ENCODE measurements around the gene EID2B. TPM values are rescaled to one million over a fixed set of nuclear protein-coding genes. Genes with fewer than 3 reads are reported as not detected.

The EID2B gene
- polyA plus RNA-seq, 2 donors = 0.57 to 0.80 TPM

- Histone ChIP-seq H3K36me3 (ENCODE audit: control insufficient read depth in 2 of 2, insufficient read depth in 2 of 2, low read length in 1 of 2) (no peaks in the 10 kb centered on the region), H3K27ac (ENCODE audit: low read depth in 2 of 2, low read length in 1 of 2) (no peak overlapping the region), H3K4me1 (ENCODE audit: control insufficient read depth in 2 of 2, insufficient read depth in 2 of 2, low read length in 1 of 2) (no peaks in the 10 kb centered on the region), H3K27me3 (ENCODE audit: control insufficient read depth in 1 of 2, insufficient read depth in 2 of 2, low read length in 2 of 2) (no peaks in the 10 kb centered on the region), H3K9me3 (ENCODE audit: control insufficient read depth in 2 of 2, insufficient read depth in 1 of 2, low read depth in 1 of 2, low read length in 1 of 2) (no peaks in the 10 kb centered on the region), H3K4me3 (ENCODE audit: low read depth in 1 of 2, low read length in 2 of 2) (no peak overlapping the region)
- WGBS, 2 donors = 59 to 61% methylated on average over 7 of the region's 7 CpGs
Measured at GRCh38 chr19:39553082-39553652, 20.5 kb upstream of the EID2B start.

DNA sequence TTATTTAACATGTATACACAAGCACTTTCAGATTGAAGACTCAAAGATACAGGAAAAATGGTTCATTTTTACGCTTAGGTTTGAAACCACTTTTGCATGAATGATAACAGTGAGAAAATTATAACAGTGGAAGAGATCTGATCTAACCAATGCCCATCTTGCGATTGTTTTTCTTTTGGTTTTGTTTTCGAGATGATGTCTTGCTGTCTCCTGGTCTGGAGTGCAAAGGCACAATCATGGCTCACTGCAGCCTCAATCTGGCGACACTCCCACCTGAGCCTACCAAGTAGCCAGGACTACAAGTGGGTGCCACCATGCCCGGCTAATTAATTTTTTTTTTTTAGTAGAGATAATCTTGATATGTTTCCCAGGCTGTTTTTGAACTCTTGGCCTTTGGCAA, 17.5 kb upstream of the EID2B start:
- Histone ChIP-seq H3K27me3 (ENCODE audit: control insufficient read depth in 1 of 2, insufficient read depth in 2 of 2, low read length in 2 of 2) (no peaks in the 10 kb centered on the region), H3K36me3 (ENCODE audit: control insufficient read depth in 2 of 2, insufficient read depth in 2 of 2, low read length in 1 of 2) (no peaks in the 10 kb centered on the region), H3K9me3 (ENCODE audit: control insufficient read depth in 2 of 2, insufficient read depth in 1 of 2, low read depth in 1 of 2, low read length in 1 of 2) (no peaks in the 10 kb centered on the region), H3K4me3 (ENCODE audit: low read depth in 1 of 2, low read length in 2 of 2) (no peak overlapping the region), H3K4me1 (ENCODE audit: control insufficient read depth in 2 of 2, insufficient read depth in 2 of 2, low read length in 1 of 2) (no peaks in the 10 kb centered on the region), H3K27ac (ENCODE audit: low read depth in 2 of 2, low read length in 1 of 2) (no peak overlapping the region)
- 75 to 79% methylated on average over 5 of the region's 5 CpGs for WGBS, 2 donors

DNA sequence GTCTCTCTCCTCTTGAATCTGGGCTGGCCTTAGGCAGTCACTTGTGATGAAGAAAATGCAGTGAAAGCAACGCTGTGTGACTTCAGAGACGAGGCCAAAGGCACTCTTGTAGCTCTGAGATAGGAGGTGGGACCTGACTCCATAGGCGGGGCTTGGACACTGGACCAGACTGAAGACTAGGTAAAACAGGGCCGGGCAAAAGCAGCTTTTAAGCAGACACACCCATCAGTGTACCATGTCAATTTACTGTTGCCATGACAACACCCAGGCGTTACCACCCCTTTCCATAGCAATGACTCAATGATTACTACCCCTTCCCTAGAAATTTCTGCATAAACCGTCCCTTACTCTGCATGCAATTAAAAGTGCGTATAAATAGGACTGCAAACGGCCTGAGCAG, 13.9 kb upstream of the EID2B start:
- Histone ChIP-seq H3K36me3 (ENCODE audit: control insufficient read depth in 2 of 2, insufficient read depth in 2 of 2, low read length in 1 of 2) (no peaks in the 10 kb centered on the region), H3K9me3 (ENCODE audit: control insufficient read depth in 2 of 2, insufficient read depth in 1 of 2, low read depth in 1 of 2, low read length in 1 of 2) (no peaks in the 10 kb centered on the region), H3K4me1 (ENCODE audit: control insufficient read depth in 2 of 2, insufficient read depth in 2 of 2, low read length in 1 of 2) (no peaks in the 10 kb centered on the region), H3K4me3 (ENCODE audit: low read depth in 1 of 2, low read length in 2 of 2) (no peak overlapping the region), H3K27me3 (ENCODE audit: control insufficient read depth in 1 of 2, insufficient read depth in 2 of 2, low read length in 2 of 2) (peaks cover 0 to 2% of the 10 kb centered on the region in 2 donors), H3K27ac (ENCODE audit: low read depth in 2 of 2, low read length in 1 of 2) (no peak overlapping the region)
- 46 to 48% methylated on average over 8 of the region's 8 CpGs for WGBS, 2 donors

DNA sequence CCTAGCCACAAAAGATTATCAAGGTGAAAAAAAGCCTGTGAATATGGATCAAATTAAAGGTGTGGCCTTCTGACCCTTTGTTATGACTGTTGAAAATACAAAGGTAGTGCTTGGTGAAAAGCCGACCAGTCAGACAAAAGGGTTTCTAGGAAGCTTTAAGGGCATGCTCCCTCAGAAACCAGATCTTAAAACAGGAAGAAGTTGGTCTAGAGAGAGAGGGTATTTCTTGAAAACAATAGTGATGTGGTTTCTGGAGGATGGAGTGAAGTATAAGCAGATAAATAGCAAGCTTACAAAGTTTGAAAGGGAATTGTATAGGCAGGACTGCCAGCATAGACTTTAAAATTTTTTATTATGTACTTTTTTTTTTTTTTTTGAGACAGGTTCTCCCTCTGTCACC, 12.3 kb upstream of the EID2B start:
- Histone ChIP-seq H3K4me3 (ENCODE audit: low read depth in 1 of 2, low read length in 2 of 2) (no peak overlapping the region), H3K4me1 (ENCODE audit: control insufficient read depth in 2 of 2, insufficient read depth in 2 of 2, low read length in 1 of 2) (no peaks in the 10 kb centered on the region), H3K9me3 (ENCODE audit: control insufficient read depth in 2 of 2, insufficient read depth in 1 of 2, low read depth in 1 of 2, low read length in 1 of 2) (no peaks in the 10 kb centered on the region), H3K27me3 (ENCODE audit: control insufficient read depth in 1 of 2, insufficient read depth in 2 of 2, low read length in 2 of 2) (peaks cover 0 to 2% of the 10 kb centered on the region in 2 donors), H3K36me3 (ENCODE audit: control insufficient read depth in 2 of 2, insufficient read depth in 2 of 2, low read length in 1 of 2) (no peaks in the 10 kb centered on the region), H3K27ac (ENCODE audit: low read depth in 2 of 2, low read length in 1 of 2) (no peak overlapping the region)
- 25 to 35% methylated on average over 1 of the region's 1 CpG for WGBS, 2 donors

GRCh38 chr19:39544226-39544903, 11.7 kb upstream of the EID2B start:
- Histone ChIP-seq H3K9me3 (ENCODE audit: control insufficient read depth in 2 of 2, insufficient read depth in 1 of 2, low read depth in 1 of 2, low read length in 1 of 2) (no peaks in the 10 kb centered on the region), H3K4me3 (ENCODE audit: low read depth in 1 of 2, low read length in 2 of 2) (no peak overlapping the region), H3K27ac (ENCODE audit: low read depth in 2 of 2, low read length in 1 of 2) (no peak overlapping the region), H3K4me1 (ENCODE audit: control insufficient read depth in 2 of 2, insufficient read depth in 2 of 2, low read length in 1 of 2) (no peaks in the 10 kb centered on the region), H3K27me3 (ENCODE audit: control insufficient read depth in 1 of 2, insufficient read depth in 2 of 2, low read length in 2 of 2) (peaks cover 0 to 2% of the 10 kb centered on the region in 2 donors), H3K36me3 (ENCODE audit: control insufficient read depth in 2 of 2, insufficient read depth in 2 of 2, low read length in 1 of 2) (no peaks in the 10 kb centered on the region)
- 76 to 80% methylated on average over 7 of the region's 7 CpGs for WGBS, 2 donors

GRCh38 chr19:39543477-39543857, 10.8 kb upstream of the EID2B start:
- no peaks in the 10 kb centered on the region for H3K4me1 ChIP-seq (ENCODE audit: control insufficient read depth in 2 of 2, insufficient read depth in 2 of 2, low read length in 1 of 2)
- no peak overlapping the region for H3K27ac ChIP-seq (ENCODE audit: low read depth in 2 of 2, low read length in 1 of 2)
- 74 to 77% methylated on average over 3 of the region's 3 CpGs for WGBS, 2 donors
- no peaks in the 10 kb centered on the region for H3K9me3 ChIP-seq (ENCODE audit: control insufficient read depth in 2 of 2, insufficient read depth in 1 of 2, low read depth in 1 of 2, low read length in 1 of 2)
- H3K27me3 ChIP-seq (ENCODE audit: control insufficient read depth in 1 of 2, insufficient read depth in 2 of 2, low read length in 2 of 2) = peaks cover 0 to 2% of the 10 kb centered on the region in 2 donors
- H3K36me3 ChIP-seq (ENCODE audit: control insufficient read depth in 2 of 2, insufficient read depth in 2 of 2, low read length in 1 of 2) = no peaks in the 10 kb centered on the region
- no peak overlapping the region for H3K4me3 ChIP-seq (ENCODE audit: low read depth in 1 of 2, low read length in 2 of 2)

DNA sequence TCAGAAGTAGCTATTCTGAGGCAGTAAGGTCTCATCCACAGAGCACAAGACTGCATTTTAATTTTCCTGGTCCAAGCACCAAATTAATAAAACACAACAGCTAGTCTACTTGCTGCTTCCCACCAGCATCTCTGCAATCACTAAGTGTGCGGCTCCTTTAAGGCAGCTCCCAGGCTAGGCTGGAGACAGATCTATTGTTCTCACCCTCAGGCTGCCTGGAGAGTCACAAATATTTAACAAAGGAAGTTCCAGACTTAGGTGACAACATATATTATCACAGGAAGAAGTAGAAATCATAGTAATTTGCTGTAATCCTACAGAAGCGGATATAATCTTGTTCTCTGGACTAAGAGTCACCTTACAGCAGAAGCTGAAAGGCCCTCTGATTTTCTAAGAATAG, 9.6 kb upstream of the EID2B start:
- 57 to 69% methylated on average over 2 of the region's 2 CpGs for WGBS, 2 donors
- H3K9me3 ChIP-seq (ENCODE audit: control insufficient read depth in 2 of 2, insufficient read depth in 1 of 2, low read depth in 1 of 2, low read length in 1 of 2) = no peaks in the 10 kb centered on the region

DNA sequence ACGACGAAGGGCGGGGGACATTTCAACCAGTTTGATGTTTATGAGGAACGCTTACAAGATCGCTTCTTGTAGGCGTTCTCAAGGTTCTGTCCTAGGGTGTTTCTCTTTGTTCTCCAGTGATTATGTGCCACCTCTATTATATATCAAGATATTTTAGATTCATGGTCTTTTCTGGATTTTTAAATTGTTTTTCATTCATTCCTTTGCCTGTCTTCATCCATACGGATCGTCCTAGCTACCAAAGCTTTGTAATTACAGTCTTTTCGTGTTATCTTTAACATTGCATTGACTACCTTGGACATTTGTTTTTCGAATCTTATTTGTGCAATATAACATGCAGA, 7.7 kb upstream of the EID2B start:
- no peaks in the 10 kb centered on the region for H3K36me3 ChIP-seq (ENCODE audit: control insufficient read depth in 2 of 2, insufficient read depth in 2 of 2, low read length in 1 of 2)
- H3K27ac ChIP-seq (ENCODE audit: low read depth in 2 of 2, low read length in 1 of 2) = no peak overlapping the region
- WGBS, 2 donors = 6 to 7% methylated on average over 10 of the region's 10 CpGs
- H3K27me3 ChIP-seq (ENCODE audit: control insufficient read depth in 1 of 2, insufficient read depth in 2 of 2, low read length in 2 of 2) = peaks cover 0 to 2% of the 10 kb centered on the region in 2 donors
- peak overlapping the region; percentile 84 to 94 for H3K4me3 ChIP-seq (ENCODE audit: low read depth in 1 of 2, low read length in 2 of 2)
- no peaks in the 10 kb centered on the region for H3K9me3 ChIP-seq (ENCODE audit: control insufficient read depth in 2 of 2, insufficient read depth in 1 of 2, low read depth in 1 of 2, low read length in 1 of 2)
- H3K4me1 ChIP-seq (ENCODE audit: control insufficient read depth in 2 of 2, insufficient read depth in 2 of 2, low read length in 1 of 2) = no peaks in the 10 kb centered on the region

More for the DNA sequence above, 9.6 kb upstream of the EID2B start:
- H3K4me1 ChIP-seq (ENCODE audit: control insufficient read depth in 2 of 2, insufficient read depth in 2 of 2, low read length in 1 of 2) = no peaks in the 10 kb centered on the region
- H3K36me3 ChIP-seq (ENCODE audit: control insufficient read depth in 2 of 2, insufficient read depth in 2 of 2, low read length in 1 of 2) = no peaks in the 10 kb centered on the region
- no peak overlapping the region for H3K4me3 ChIP-seq (ENCODE audit: low read depth in 1 of 2, low read length in 2 of 2)
- H3K27ac ChIP-seq (ENCODE audit: low read depth in 2 of 2, low read length in 1 of 2) = no peak overlapping the region
- H3K27me3 ChIP-seq (ENCODE audit: control insufficient read depth in 1 of 2, insufficient read depth in 2 of 2, low read length in 2 of 2) = peaks cover 0 to 2% of the 10 kb centered on the region in 2 donors

DNA sequence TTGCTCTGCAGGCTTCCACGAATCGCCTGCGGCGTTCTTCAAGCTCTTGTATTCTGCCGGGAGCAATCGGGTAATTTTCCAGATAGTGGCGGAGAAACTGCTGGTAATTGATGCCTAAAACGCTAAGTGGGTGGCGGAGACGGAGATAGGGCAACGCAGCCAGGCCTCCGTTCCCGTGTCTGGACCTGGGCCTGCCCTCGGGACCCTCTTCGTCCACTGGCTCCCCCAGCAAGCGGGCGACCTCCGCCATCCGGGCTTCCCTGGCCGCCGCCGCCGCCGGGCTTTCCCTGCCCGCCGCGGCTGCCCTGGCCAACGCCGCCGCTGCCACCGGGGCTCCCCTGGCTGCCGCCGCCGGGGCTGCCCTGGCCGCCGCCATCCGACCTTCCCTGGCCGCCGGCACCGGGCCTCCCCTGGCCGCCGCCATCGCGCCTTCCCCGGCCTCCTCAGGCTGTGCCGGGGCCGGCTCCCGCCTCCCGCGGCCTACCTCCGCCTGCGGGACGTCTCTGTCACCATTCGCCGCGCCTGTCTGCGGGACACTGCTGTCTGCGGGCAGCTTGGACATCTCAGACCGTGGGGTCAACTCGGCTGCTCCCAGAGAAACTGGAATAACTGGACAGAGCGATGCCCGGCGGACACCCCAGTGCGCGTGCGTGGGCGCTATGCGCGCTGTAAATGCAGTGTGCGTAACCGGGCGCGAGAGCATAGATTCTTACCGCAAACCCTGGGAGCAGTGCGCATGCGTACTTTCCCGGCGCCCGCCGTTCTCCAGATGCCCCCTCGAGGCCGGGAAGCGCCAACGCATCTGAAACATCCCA, 7.1 kb upstream of the EID2B start, which contains the start of gene EID2:
EID2 (minus strand) TSS at position 644 of the 815 bp plus-strand sequence; CDS start at position 562, 82 bp downstream.
- Histone ChIP-seq H3K4me3 (ENCODE audit: low read depth in 1 of 2, low read length in 2 of 2) (peak within 1 kb of the TSS; percentile 84 to 94), H3K4me1 (ENCODE audit: control insufficient read depth in 2 of 2, insufficient read depth in 2 of 2, low read length in 1 of 2) (no peaks in the 10 kb centered on the region), H3K27ac (ENCODE audit: low read depth in 2 of 2, low read length in 1 of 2) (peak within 1 kb of the TSS; percentile 94 to 98), H3K27me3 (ENCODE audit: control insufficient read depth in 1 of 2, insufficient read depth in 2 of 2, low read length in 2 of 2) (peaks cover 0 to 2% of the 10 kb centered on the region in 2 donors), H3K9me3 (ENCODE audit: control insufficient read depth in 2 of 2, insufficient read depth in 1 of 2, low read depth in 1 of 2, low read length in 1 of 2) (no peaks in the 10 kb centered on the region), H3K36me3 (ENCODE audit: control insufficient read depth in 2 of 2, insufficient read depth in 2 of 2, low read length in 1 of 2) (no peaks in the 10 kb centered on the region)
- 0% methylated on average over 84 of the region's 84 CpGs for WGBS, 2 donors

Data from esophagus (tissue), 2 donors.